Activated B cell treated with CpG ODN at 0.5 μM for 24 hours (primary cell): ENCODE measurements around the gene CD300E. TPM values are rescaled to one million over a fixed set of nuclear protein-coding genes. Genes with fewer than 3 reads are reported as not detected.

Experiments used
- ATAC-seq: fragments of 200-7000 bp; cut with Tn5 transposase; one replicate; pipeline ENCODE4 v1.10.0; 2021; ENCODE audit warnings: low read depth, mild to moderate bottlenecking, moderate library complexity
- CTCF ChIA-PET: fragments of 350-600 bp; sonication (Branson Sonifier 250); formaldehyde crosslinking; loops from one replicate; lab custom pipeline; 2021; ENCODE audit warnings: antibody characterized with exemption; lab: Charles Lee
- POLR2A ChIA-PET: fragments of 350-600 bp; sonication (Branson Sonifier 250); formaldehyde crosslinking; loops from one replicate; lab custom pipeline; 2021; ENCODE audit warnings: antibody characterized with exemption; lab: Charles Lee
- DNase-seq: peaks from one replicate; pipeline ENCODE4 v3.0.0; 2022
- H3K27ac Mint-ChIP-seq: one replicate; pipeline ENCODE4 v1.8.0; 2020; ENCODE audit warnings: mixed read lengths
- H3K27me3 Mint-ChIP-seq: one replicate; pipeline ENCODE4 v1.8.0; 2021; ENCODE audit warnings: mixed read lengths
- H3K36me3 Mint-ChIP-seq: one replicate; pipeline ENCODE4 v1.8.0; 2021; ENCODE audit warnings: low read depth, mixed read lengths
- H3K4me1 Mint-ChIP-seq: one replicate; pipeline ENCODE4 v1.8.0; 2021; ENCODE audit warnings: mixed read lengths
- H3K4me3 Mint-ChIP-seq: one replicate; pipeline ENCODE4 v1.8.0; 2020; ENCODE audit warnings: mild to moderate bottlenecking, mixed read lengths
- H3K9me3 Mint-ChIP-seq: one replicate; pipeline ENCODE4 v1.8.0; 2020; ENCODE audit warnings: mixed read lengths
- intact Hi-C: fragments of 100-400 bp; cut with micrococcal nuclease; formaldehyde crosslinking; loops from one replicate; pipeline ENCODE4 v1.15.1; 2024
- total RNA-seq: library from RNA; stranded (reverse); gene quantifications from 2 replicates; pipeline ENCODE4 v1.2.3, GENCODE V29; 2022
- TF ChIP-seq, protein P1 (sequence below): fragments of 200-600 bp; IDR thresholded peaks from one replicate; pipeline ENCODE4 v1.8.0; 2022; ENCODE audit warnings: antibody characterized with exemption, mild to moderate bottlenecking

CD300E gene
- total RNA-seq, 1 donor from 2014 or later: 0.09 TPM

- H3K27ac Mint-ChIP-seq: no peak overlapping the region
- ATAC-seq (no peak), DNase-seq (no peak)
- intact Hi-C loops: no loop called here
- H3K36me3 Mint-ChIP-seq: no peaks in the 10 kb centered on the region
- peaks cover 7% of the 10 kb centered on the region for H3K27me3 Mint-ChIP-seq
- TF ChIP-seq, protein P1, sequence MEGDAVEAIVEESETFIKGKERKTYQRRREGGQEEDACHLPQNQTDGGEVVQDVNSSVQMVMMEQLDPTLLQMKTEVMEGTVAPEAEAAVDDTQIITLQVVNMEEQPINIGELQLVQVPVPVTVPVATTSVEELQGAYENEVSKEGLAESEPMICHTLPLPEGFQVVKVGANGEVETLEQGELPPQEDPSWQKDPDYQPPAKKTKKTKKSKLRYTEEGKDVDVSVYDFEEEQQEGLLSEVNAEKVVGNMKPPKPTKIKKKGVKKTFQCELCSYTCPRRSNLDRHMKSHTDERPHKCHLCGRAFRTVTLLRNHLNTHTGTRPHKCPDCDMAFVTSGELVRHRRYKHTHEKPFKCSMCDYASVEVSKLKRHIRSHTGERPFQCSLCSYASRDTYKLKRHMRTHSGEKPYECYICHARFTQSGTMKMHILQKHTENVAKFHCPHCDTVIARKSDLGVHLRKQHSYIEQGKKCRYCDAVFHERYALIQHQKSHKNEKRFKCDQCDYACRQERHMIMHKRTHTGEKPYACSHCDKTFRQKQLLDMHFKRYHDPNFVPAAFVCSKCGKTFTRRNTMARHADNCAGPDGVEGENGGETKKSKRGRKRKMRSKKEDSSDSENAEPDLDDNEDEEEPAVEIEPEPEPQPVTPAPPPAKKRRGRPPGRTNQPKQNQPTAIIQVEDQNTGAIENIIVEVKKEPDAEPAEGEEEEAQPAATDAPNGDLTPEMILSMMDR: no peak
- H3K4me1 Mint-ChIP-seq: peaks cover 15% of the 10 kb centered on the region
- CTCF ChIA-PET: interaction anchor here (0.6 to 1.2 kb wide), 2 partner anchors 66 to 178 kb away, joined by 3 read pairs; no protein-coding TSS in a partner anchor
- H3K9me3 Mint-ChIP-seq: no peaks in the 10 kb centered on the region
- POLR2A ChIA-PET: no interaction called here
- no peak overlapping the region for H3K4me3 Mint-ChIP-seq
Measured at GRCh38 chr17:74591503-74591902, 32.0 kb downstream of the CD300E start.

DNA sequence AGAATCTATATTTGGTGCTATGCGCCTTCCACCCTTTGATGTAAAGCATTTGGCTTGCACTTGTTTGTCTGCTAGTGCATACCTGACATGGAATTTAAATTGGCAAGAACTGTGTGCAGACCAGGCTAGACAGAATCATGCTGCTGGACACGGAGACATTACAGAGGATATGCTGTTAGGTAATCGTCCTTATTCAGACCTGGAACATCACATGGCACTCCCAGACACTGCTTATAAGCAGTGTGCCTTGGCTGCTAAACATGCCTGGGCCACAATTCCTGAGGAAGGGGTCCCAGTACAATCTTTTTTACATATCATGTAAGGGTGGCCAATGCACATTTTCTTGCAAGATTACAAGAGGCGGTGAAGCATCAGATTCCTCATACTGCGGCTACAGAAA, 37.8 kb downstream of the CD300E start:
- H3K4me1 Mint-ChIP-seq: no peaks in the 10 kb centered on the region
- intact Hi-C loops: no loop called here
- peaks cover 7% of the 10 kb centered on the region for H3K9me3 Mint-ChIP-seq
- POLR2A ChIA-PET: interaction anchor here (0.6 kb wide), 1 partner anchor 56 kb away, joined by 4 read pairs; no protein-coding TSS in a partner anchor
- DNase-seq: no peak
- no peaks in the 10 kb centered on the region for H3K36me3 Mint-ChIP-seq
- CTCF ChIA-PET: no interaction called here
- TF ChIP-seq, protein P1: no peak
- H3K4me3 Mint-ChIP-seq: no peak overlapping the region
- peaks cover 12% of the 10 kb centered on the region for H3K27me3 Mint-ChIP-seq
- ATAC-seq: no peak
- no peak overlapping the region for H3K27ac Mint-ChIP-seq

- ChIA-PET POLR2A (no interaction called here), CTCF (no interaction called here)
- Mint-ChIP-seq H3K27ac (no peak overlapping the region), H3K27me3 (peaks cover 10% of the 10 kb centered on the region), H3K4me3 (no peak overlapping the region), H3K9me3 (peaks cover 7% of the 10 kb centered on the region), H3K36me3 (no peaks in the 10 kb centered on the region), H3K4me1 (peaks cover 3% of the 10 kb centered on the region)
- intact Hi-C loops: no loop called here
- no peak for ATAC-seq
- DNase-seq: no peak
- TF ChIP-seq, protein P1: no peak
Measured at GRCh38 chr17:74584292-74585060, 39.1 kb downstream of the CD300E start.

DNA sequence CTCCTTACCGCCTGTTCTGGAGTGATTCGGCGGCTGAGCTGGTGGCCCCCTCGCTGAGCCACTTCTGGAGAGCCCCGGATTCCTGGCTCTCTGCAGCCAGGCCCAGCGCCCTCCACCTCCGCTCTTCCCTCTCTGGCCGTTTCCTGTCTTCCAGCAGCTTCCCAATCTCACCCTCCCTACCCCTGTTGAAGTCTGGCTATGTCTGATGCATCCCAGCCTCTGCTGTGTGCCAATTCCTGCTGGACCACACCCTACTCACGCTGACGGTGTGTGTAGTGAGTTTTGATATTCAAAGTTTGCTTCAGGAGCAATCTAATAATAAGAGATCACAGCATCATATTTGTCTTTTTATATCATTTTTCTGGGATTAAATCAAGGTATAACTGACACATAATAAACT, 40.9 kb downstream of the CD300E start:
- H3K27me3 Mint-ChIP-seq: peaks cover 5% of the 10 kb centered on the region
- TF ChIP-seq, protein P1: no peak
- peaks cover 7% of the 10 kb centered on the region for H3K9me3 Mint-ChIP-seq
- H3K27ac Mint-ChIP-seq: no peak overlapping the region
- ATAC-seq: no peak
- CTCF ChIA-PET: no interaction called here
- H3K4me3 Mint-ChIP-seq: no peak overlapping the region
- intact Hi-C loops: no loop called here
- H3K36me3 Mint-ChIP-seq: no peaks in the 10 kb centered on the region
- H3K4me1 Mint-ChIP-seq: peaks cover 3% of the 10 kb centered on the region
- POLR2A ChIA-PET: no interaction called here
- no peak for DNase-seq

DNA sequence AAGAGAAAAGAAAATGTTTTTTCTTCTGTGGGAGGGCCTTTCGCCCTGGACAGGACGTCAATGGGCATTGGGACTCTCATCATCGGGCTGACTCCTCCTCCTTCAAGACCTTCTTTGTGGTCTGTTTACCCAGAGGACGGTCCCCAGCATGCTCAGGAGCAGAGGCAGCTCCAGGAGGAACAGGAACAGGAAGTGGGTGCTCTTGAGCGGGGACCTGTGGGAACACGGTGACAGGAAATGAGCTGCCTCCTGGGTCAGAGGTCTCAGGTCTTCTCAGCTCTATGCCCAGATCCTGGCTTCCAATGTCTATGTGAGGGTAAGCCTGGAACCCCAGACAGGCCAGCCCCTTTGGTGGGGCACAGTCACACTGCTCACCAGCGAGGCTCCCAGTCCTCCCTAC, 43.6 kb downstream of the CD300E start:
- TF ChIP-seq, protein P1: no peak
- H3K4me1 Mint-ChIP-seq: peaks cover 3% of the 10 kb centered on the region
- no peaks in the 10 kb centered on the region for H3K36me3 Mint-ChIP-seq
- ChIA-PET CTCF (no interaction called here), POLR2A (no interaction called here)
- no peak for ATAC-seq
- no peak overlapping the region for H3K4me3 Mint-ChIP-seq
- H3K27ac Mint-ChIP-seq: no peak overlapping the region
- H3K9me3 Mint-ChIP-seq: peaks cover 4% of the 10 kb centered on the region
- intact Hi-C loops: no loop called here
- peaks cover 4% of the 10 kb centered on the region for H3K27me3 Mint-ChIP-seq
- no peak for DNase-seq
